HG03280 (cell line): ENCODE results near the gene ELAVL3.
A peak's percentile ranks its signal among the peaks of the same experiment; 100 is the strongest.
"Not testable (repeated sequence)": the region's sequence is repeated elsewhere in the genome, so short reads cannot be mapped to it uniquely, and the experiment has no call there.

Source experiments
- ATAC-seq: cut with Tn5 transposase; IDR thresholded peaks from one replicate; pipeline ENCODE4 v1.9.1; 2021; ENCODE audit warnings: mild to moderate bottlenecking, moderate library complexity; ENCODE audit not compliant: unreplicated experiment

Gene ELAVL3

DNA sequence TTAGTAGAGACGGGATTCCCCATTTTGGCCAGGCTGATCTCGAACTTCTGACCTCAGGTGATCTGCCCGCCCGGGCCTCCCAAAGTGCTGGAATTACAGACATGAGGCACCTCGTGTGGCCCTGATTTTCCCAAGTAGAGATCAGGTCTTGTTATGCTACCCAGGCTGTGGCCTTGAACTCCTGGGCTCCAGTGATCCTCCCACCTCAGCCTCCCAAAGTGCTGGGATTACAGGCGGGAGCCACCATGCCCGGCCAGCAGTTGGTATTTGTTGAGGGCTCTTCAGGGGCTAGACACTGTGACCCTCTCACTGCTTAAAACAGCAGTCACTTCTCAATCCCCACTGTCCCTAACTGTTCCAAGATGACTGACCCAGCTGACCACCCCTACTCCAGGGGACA is 8.5 kb upstream of the ELAVL3 start:
- no peak for ATAC-seq

GRCh38 chr19:11486661-11487503 is 6.0 kb upstream of the ELAVL3 start:
- no peak for ATAC-seq

GRCh38 chr19:11485245-11485837 is 4.5 kb upstream of the ELAVL3 start:
- ATAC-seq = no peak

GRCh38 chr19:11483366-11484111 is 2.7 kb upstream of the ELAVL3 start:
- no peak for ATAC-seq

DNA sequence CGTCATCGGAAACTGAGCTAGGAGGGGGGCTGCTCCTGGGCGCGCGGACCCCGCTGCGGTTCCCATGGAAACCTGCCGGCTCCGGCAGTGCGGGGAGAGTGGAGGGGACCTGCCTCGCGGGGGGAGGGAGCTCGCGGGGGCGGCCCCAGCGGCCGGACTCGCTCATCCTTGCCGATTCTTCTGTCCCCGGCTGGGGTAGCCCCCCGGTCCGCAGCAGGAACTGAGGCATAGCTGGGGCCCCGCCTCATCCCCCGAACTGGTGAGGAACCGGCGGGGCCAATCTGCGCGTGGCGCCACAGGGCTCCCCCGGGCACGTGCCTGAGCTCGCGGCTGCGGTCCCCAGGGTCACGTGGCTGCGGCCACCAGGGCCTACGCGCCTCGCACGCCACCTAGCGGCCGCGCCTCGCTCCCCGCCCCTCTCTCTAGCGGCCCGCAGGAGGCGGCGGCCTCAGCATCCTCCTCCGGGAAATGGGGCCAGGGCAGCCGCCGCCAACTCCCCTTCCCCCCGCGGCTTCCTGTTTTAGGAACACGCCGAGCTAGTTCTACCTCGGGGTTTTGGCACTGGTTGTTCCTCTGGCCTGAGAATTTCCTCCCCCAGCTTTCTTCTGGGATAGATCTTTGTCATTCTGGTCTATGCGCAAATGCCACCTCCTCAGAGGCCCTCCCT is 1.7 kb upstream of the ELAVL3 start:
- peak; percentile 71 for ATAC-seq

DNA sequence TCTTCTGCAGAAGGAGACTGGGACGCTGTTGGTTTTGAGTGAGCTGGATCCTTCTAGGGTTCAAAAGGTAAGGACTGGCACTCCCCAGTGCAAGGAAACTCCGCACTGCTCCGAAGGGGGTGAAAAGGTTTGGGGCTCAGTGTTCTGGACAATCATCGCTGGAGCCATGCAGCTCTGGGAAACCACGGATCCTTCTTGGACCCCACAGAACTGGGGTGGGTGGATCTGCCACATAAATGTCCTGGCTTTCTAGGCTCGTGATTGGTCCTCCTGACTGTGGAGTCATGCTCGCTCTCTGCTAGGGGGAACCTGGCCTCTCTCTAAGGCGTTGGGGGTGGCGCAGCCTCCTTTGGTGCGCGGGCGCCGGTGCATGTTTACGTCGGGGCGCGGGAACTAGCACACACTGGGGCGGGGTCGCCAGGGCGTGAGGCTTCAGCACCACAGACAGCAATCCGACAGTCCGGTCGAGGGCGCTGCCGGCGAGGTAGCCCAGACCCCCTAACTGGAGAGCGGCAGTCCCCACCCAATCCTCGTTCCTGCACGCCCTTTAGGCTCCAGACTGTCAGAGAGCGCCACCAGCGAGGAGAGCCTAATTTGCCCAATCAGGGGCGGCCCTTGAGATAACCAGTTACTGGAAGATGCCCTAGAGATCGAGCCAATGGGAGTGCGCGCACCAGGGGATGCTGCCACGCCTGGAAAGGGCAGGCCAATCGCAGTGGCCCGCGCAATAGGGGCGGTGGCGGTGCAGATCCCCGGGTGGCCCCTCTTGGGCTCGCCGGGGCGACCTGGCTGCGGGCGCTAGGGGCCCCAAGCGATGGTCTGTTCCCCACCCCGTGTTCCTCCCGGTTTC is 913 bp upstream of the ELAVL3 start:
- ATAC-seq = peak; percentile 56

DNA sequence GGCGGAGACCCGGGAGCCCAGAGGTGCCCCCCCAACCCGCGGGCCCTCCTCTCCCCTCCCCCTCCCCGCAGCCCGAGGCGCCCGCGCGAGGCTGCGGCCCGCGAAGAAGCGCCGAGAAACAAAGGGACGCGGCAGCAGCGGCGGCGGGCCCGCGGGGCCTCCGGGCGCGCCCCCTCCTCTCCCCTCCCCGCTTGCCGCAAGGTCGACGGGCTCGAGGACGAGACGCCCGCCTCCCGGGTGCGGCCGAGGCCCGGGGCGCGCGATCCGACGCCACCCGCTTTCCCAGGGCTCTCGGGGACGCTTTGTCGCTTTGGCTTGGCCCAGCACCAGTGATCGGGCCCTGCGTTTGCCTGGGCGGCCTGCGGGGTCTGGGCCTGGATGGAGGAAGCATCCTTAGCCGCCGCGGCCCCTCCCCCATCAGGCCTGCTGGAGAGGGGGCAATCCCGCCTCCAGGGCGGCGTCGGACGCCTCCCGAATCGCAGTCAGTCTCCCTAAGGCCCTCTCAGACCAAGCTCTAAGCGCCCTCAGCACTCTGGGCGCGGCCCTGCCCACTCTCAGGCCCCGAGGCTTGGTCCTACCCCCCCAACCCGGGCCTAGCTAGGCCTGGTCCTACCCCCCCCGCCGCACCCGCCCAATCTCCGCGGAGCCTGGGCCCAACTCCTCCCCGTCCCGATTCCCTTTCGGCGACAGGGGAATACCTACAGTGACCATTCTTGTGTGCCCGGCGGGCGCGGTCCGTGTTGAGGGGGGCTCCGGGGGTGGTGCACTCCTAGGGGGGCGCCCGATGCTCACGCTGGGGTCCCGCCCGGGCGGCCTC is 740 bp downstream of the ELAVL3 start:
- no peak for ATAC-seq

DNA sequence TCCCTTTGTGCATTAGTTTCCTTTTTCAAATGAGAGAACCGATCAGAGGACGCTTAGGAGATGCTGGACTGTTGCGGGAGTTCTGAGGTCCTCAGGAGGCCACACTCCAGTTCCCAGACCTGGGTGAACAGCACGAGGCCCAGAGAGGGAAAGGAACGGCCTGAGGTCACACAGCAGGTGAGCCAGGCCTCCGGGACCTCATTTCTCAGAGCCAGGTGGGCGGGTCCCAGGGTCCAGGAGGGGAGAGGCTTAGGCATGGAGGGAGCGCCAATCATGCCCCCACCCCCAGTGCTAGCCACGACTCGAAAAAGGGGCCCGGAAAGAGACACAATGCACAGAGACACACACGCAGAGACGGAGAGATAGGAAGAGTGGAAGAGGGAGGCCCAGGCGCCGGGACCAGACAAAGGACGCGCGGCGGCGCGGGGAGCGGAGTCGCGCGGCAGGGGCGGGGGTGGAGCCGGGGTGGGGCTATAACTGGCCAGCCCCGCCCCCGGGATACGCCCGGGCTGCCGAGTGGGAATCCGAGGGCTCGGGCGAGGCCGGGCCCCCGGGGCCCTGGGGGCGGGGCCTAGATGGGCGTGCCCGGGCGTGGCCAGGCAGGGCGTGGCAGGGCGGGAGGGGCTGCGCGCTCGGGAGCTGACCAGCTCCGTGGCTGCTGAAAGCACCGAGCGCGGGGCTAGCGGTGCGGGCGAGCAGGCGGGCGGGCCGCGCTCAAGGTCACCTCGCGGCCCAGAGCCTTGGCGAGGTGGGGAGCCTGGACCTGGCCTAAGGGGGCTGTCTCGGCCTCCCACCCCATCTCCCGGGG is 1.6 kb downstream of the ELAVL3 start:
- ATAC-seq = no peak

DNA sequence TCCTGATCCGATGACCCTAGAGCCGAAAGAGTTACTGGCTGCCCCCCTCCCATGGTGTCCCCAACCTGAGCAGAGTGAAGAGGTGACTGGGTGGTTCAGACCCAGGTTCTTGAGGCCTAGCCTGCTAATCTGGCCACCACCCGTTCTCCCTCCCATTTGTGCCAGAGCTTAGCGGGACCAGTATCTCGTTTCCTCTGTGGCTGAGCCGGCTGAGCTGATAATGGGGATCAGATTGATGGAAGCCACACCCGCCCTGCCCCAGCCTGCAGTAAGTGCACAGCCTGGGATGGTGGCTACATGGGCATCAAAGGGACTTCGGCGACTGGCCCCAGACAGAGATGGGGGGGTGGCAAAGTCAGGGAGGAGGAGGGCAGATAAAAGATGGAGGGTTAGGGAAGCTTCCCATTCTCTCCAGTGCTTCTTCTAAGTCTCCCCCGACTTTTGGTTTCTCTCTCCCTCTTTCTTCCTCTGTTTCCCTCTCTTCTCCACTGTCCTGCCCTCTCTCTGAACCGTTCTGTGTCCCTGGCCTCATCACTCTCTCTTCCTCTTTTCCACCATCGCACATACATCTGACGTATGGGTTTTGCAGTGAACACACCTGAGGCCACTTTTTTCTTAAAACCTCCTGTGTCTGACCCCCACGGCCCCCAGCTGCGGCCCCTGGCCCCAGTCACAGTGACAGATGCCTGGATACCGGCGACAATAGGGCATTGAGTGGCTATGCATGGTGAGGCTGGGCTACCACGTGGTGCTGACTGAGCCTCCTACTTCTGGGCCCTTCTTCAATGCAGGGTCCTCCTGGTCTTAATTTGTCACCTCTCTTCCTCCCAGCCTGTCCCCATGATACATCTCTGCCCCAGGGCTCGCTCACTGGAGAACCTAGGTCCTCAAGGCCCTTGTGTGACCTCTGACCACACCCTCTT is 2.4 kb downstream of the ELAVL3 start:
- no peak for ATAC-seq

- no peak for ATAC-seq
Observed at GRCh38 chr19:11475861-11476260, 5.0 kb downstream of the ELAVL3 start.

DNA sequence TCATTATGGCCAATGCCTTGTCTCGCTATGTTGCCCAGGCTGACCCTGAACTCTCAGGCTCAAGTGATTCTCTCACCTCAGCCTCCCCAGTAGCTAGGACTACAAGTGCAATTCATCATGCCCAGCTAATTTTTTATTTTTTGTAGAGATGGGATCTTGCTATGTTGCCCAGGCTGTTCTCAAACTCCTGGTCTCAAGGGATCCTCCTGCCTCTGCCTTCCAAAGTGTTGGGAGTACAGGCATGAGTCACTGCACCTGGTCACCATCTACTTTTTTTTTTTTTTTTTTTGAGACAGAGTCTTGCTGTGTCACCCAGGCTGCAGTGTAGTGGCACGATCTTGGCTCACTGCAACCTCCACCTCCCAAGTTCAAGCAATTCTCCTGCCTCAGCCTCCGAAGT is 5.5 kb downstream of the ELAVL3 start:
- not testable (repeated sequence) for ATAC-seq

DNA sequence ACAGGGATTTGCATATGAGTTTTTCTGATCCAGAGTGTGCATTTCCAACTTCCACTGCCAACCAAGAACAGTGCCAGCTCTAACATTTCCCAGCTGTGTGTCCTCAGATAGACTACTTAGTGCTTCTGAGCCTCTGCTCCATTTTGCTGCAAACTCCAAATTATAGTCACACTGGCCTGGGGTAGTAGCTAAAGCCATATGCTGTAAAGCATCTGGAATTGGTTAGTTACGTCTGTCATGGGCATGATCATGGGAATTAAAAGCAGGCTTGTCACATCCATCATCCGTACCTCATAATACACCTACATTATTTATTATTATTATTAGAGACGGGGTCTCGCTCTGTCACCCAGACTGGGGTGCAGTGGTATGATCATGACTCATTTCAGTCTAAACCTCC is 7.1 kb downstream of the ELAVL3 start:
- no peak for ATAC-seq

DNA sequence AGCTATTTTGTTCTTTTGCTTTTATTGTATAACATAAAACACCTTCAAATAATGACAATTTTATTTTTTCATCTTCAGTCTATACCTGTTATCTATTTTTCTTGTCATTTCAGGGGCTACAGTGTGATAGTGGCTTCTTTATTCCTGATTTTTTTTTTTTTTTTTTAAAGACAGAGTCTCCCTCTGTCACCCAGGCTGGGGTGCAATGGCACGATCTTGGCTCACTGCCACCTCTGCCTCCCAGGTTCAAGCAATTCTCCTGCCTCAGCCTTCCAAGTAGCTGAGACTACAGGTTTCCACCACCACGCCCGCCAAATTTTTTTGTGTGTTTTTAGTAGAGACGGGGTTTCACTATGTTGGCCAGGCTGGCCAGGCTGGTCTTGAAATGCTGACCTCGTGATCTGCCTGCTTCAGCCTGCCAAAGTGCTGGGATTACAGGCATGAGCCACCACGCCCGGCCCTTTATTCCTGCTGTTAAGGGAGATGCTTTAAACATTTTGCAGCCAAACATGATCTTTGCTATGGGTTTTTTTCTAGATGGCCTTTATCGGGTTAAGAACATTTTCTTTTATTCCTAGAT is 12.5 kb downstream of the ELAVL3 start:
- not testable (repeated sequence) for ATAC-seq

- no peak for ATAC-seq
Observed at GRCh38 chr19:11465600-11465999, 15.2 kb downstream of the ELAVL3 start.

GRCh38 chr19:11464333-11465265 is 16.2 kb downstream of the ELAVL3 start:
- ATAC-seq = no peak

DNA sequence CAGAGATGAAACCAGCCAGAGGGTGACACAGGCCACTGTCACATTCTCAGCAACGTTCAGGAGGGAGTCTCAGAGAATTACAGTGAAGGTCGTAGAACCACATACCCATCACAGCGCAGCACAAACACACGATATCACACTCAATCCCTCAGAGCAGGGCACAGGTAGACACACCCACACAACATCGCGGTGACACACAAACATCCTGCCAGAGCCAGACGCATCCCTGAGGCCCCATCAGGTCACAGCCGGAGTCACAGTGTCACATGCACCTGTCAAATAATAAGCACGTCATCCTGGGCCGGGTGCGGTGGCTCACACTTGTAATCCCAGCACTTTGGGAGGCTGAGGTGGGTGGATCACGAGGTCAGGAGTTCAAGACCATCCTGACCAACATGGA is 17.5 kb downstream of the ELAVL3 start:
- ATAC-seq = no peak
